ENCODE data around the gene SLC18A2. TPM values are rescaled to one million over a fixed set of nuclear protein-coding genes. Genes with fewer than 3 reads are reported as not detected.

The SLC18A2 gene
- total RNA-seq, result 1 to 10 TPM; 1.9 to 5.8 TPM
- 1 to 10 TPM in 1 of 2 donors, under 1 TPM in 1; 0.76 to 1.0 TPM for polyA plus RNA-seq (ENCODE audit: insufficient read length in 2 of 2)
- long read RNA-seq, donor 1, partial matches to known transcripts, result 14 of 19 reads
- long read RNA-seq, donor 1, other reads (novel, unspliced or antisense), result 5 of 19 reads
- long read RNA-seq, donor 2, partial matches to known transcripts, result 12 of 13 reads
- long read RNA-seq, donor 2, other reads (novel, unspliced or antisense), result 0 of 13 reads
- long read RNA-seq, donor 3, partial matches to known transcripts, result 0 of 2 reads
- long read RNA-seq, donor 3, other reads (novel, unspliced or antisense), result 0 of 2 reads
- long read RNA-seq, donor 4, result 0 reads

DNA sequence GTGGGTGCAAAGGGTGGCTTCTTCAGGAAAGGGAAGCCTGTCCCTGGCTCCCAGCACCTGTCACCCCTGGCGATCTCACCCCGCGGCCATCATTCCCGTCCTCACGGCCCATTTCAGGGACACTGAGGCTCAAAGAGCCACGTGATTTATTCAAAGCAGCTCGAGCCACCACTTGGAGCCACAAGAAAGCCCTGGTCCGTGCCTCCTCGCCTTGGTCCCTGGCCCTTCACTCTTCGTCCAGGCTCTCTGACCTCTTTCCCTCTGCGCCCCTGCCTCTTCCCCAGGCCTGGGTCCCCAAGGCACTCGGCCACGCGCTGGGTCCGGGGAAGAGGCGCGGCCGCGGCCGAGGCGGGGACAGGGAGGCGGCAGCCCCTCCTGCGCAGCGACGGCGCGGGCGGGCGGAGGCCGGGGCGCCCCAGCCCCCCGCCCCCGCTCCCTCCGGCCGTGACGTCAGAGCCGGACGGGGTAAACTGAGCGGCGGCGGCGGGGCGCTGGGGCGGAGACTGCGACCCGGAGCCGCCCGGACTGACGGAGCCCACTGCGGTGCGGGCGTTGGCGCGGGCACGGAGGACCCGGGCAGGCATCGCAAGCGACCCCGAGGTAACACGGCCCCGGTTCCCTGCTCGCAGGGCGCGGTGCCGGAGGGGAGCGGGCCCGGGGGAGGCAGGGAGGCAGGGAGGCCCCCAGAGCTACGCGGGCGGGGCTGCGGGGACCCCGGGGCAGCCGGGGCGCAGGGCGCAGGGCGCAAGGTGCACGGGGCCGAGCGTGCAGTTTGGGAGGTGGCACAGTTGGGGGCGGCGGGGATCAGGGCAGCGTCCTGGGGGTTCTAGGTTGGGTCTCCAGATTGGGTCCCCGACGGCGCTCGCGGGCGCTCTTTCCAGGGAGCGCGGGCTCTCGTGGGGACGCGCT is at the start of gene SLC18A2:
Gene SLC18A2 (plus strand): TSS at position 494 of the 909 bp plus-strand sequence. CDS start 580 bp downstream, outside the sequence.
- WGBS (ENCODE audit: insufficient coverage), result 2% methylated on average over 93 of the region's 93 CpGs
- H3K27me3 ChIP-seq (ENCODE audit: control insufficient read depth, insufficient read depth, low read length), result peaks cover 34% of the 10 kb centered on the region

DNA sequence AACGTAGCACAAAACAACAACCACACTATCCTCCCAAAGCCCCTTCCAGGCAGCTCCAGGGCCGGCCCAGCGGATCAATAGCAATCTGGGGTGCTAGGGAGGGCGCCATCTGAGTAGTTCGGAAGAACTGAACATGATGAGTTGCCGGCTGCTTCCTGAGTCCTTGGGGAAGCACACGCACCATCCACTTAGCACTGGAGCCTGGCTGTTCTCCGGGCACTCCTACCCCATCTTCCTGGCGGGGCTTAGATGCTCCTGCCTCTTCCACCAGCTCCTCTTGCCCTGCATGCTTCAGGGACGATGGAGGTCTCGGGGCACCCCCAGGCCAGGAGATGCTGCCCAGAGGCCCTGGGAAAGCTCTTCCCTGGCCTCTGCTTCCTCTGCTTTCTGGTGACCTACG is 43.7 kb upstream of the SLC18A2 start, which contains the start of gene KCNK18:
Gene KCNK18 (plus strand): TSS at position 301 of the 400 bp plus-strand sequence. CDS start 0 bp downstream, at position 301.
- no peaks in the 10 kb centered on the region for H3K4me1 ChIP-seq (ENCODE audit: control insufficient read depth, insufficient read depth, low read length)
- H3K4me3 ChIP-seq (ENCODE audit: low read depth, low read length), result no peak within 1 kb of the TSS
- H3K27ac ChIP-seq (ENCODE audit: low read depth, low read length), result no peak within 1 kb of the TSS
- H3K36me3 ChIP-seq (ENCODE audit: control insufficient read depth, insufficient read depth, low read length), result no peaks in the 10 kb centered on the region
- H3K9me3 ChIP-seq (ENCODE audit: control insufficient read depth, insufficient read depth, low read length), result no peaks in the 10 kb centered on the region
- no peak for DNase-seq (ENCODE audit: low read depth in 4 of 6, low spot score in 6 of 6)
- no peaks in the 10 kb centered on the region for H3K27me3 ChIP-seq (ENCODE audit: control insufficient read depth, insufficient read depth, low read length)
- 88% methylated on average over 11 of the region's 12 CpGs for WGBS (ENCODE audit: insufficient coverage)

More for the DNA sequence above, at the start of gene SLC18A2:
- H3K27ac ChIP-seq (ENCODE audit: low read depth, low read length), result no peak within 1 kb of the TSS
- H3K9me3 ChIP-seq (ENCODE audit: control insufficient read depth, insufficient read depth, low read length), result no peaks in the 10 kb centered on the region
- DNase-seq (ENCODE audit: low read depth in 4 of 6, low spot score in 6 of 6), result no peak
- H3K4me1 ChIP-seq (ENCODE audit: control insufficient read depth, insufficient read depth, low read length), result peaks cover 14% of the 10 kb centered on the region
- no peak within 1 kb of the TSS for H3K4me3 ChIP-seq (ENCODE audit: low read depth, low read length)
- no peaks in the 10 kb centered on the region for H3K36me3 ChIP-seq (ENCODE audit: control insufficient read depth, insufficient read depth, low read length)

DNA sequence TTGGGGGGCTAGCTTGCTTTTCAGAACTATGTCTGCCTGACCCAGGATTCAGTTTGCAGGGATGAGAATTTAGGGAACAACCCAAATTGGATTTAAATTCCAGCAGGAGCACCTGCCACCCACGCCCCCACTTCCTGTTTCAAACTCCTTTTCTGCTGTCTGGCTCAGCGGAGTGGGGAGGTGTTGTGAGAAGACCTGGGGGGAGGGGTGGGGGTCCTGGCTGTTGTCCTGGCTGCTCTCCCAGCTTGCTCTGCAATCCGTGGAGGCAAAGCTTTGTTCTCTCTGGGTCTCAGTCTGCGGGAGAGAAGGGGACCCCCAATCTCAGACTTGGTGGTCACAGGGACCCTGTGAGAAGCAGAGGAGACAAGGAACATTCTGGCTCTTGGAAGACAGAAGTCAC is 42.8 kb upstream of the SLC18A2 start:
- DNase-seq (ENCODE audit: low read depth in 4 of 6, low spot score in 6 of 6), result no peak
- H3K36me3 ChIP-seq (ENCODE audit: control insufficient read depth, insufficient read depth, low read length), result no peaks in the 10 kb centered on the region
- H3K9me3 ChIP-seq (ENCODE audit: control insufficient read depth, insufficient read depth, low read length), result no peaks in the 10 kb centered on the region
- WGBS (ENCODE audit: insufficient coverage), result 18% methylated on average over 3 of the region's 4 CpGs
- no peak overlapping the region for H3K4me3 ChIP-seq (ENCODE audit: low read depth, low read length)
- H3K4me1 ChIP-seq (ENCODE audit: control insufficient read depth, insufficient read depth, low read length), result no peaks in the 10 kb centered on the region
- H3K27me3 ChIP-seq (ENCODE audit: control insufficient read depth, insufficient read depth, low read length), result no peaks in the 10 kb centered on the region
- no peak overlapping the region for H3K27ac ChIP-seq (ENCODE audit: low read depth, low read length)

DNA sequence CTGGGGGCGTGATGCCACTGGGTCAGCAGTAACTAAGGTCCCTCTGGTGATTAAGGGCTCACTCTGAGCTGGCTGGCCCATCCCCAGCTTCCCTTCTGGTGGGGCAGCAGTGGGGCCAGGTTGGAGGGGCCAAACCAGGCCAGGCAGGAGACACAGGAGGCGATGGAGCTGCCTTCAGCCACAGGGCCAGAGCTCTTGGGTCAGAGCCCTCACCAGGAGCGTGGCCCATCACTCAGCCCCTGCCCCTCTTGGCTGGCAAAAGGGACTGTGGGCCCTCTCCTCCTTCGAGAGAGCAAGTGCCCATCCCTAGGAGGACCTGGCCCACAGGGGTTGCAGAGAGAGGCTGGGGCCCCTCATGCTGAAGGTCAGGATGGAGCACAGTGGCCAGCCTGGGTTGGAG is 39.1 kb upstream of the SLC18A2 start:
- H3K4me3 ChIP-seq (ENCODE audit: low read depth, low read length), result no peak overlapping the region
- no peak overlapping the region for H3K27ac ChIP-seq (ENCODE audit: low read depth, low read length)
- WGBS (ENCODE audit: insufficient coverage), result 92% methylated on average over 4 of the region's 4 CpGs
- DNase-seq (ENCODE audit: low read depth in 4 of 6, low spot score in 6 of 6), result no peak
- no peaks in the 10 kb centered on the region for H3K4me1 ChIP-seq (ENCODE audit: control insufficient read depth, insufficient read depth, low read length)
- no peaks in the 10 kb centered on the region for H3K27me3 ChIP-seq (ENCODE audit: control insufficient read depth, insufficient read depth, low read length)
- no peaks in the 10 kb centered on the region for H3K36me3 ChIP-seq (ENCODE audit: control insufficient read depth, insufficient read depth, low read length)
- H3K9me3 ChIP-seq (ENCODE audit: control insufficient read depth, insufficient read depth, low read length), result no peaks in the 10 kb centered on the region

DNA sequence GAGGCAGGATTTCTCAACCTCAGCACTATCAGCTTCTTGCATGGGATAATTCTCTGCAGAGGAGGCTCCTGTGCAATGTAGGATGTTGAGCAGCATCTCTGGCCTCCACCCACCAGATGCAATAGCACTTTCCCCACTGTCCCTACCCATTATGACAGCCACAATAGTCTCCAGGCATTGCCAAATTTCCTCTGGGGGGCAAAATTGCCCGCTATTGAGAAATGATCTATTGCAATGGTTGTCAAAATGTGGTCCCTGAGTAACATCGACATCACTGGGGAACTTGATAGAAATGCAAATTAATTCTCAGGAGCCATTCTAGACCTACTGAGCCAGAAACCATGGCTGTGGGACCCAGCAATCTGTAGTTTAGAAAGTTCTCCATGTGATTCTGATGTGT is 36.6 kb upstream of the SLC18A2 start:
- no peaks in the 10 kb centered on the region for H3K36me3 ChIP-seq (ENCODE audit: control insufficient read depth, insufficient read depth, low read length)
- 100% methylated on average over 1 of the region's 2 CpGs for WGBS (ENCODE audit: insufficient coverage)
- no peaks in the 10 kb centered on the region for H3K9me3 ChIP-seq (ENCODE audit: control insufficient read depth, insufficient read depth, low read length)
- no peak overlapping the region for H3K27ac ChIP-seq (ENCODE audit: low read depth, low read length)
- no peaks in the 10 kb centered on the region for H3K27me3 ChIP-seq (ENCODE audit: control insufficient read depth, insufficient read depth, low read length)
- no peak overlapping the region for H3K4me3 ChIP-seq (ENCODE audit: low read depth, low read length)
- H3K4me1 ChIP-seq (ENCODE audit: control insufficient read depth, insufficient read depth, low read length), result no peaks in the 10 kb centered on the region
- DNase-seq (ENCODE audit: low read depth in 4 of 6, low spot score in 6 of 6), result no peak

DNA sequence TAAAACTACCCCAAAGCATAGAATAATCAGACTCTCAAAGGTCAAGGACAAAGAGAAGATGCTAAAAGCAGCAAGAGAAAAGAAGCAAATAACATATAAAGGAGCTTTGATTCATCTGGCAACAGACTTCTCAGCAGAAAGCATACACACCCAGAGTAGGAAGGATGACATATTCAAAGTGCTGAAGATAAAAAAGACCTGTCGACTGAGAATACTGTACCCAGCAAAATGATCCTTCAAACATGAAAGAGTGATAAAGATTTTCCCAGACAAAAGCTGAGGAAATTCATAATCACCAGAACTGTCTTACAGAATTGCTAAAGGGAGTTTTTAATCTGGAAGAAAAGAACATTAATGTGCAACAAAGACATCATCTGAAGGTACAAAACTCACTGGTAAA is 28.7 kb upstream of the SLC18A2 start:
- H3K9me3 ChIP-seq (ENCODE audit: control insufficient read depth, insufficient read depth, low read length), result peaks cover 9% of the 10 kb centered on the region
- peaks cover 28% of the 10 kb centered on the region for H3K27me3 ChIP-seq (ENCODE audit: control insufficient read depth, insufficient read depth, low read length)
- DNase-seq (ENCODE audit: low read depth in 4 of 6, low spot score in 6 of 6), result no peak
- WGBS (ENCODE audit: insufficient coverage), result no CpG with 5 or more reads among the region's 1 CpG
- no peak overlapping the region for H3K4me3 ChIP-seq (ENCODE audit: low read depth, low read length)
- H3K27ac ChIP-seq (ENCODE audit: low read depth, low read length), result no peak overlapping the region
- H3K36me3 ChIP-seq (ENCODE audit: control insufficient read depth, insufficient read depth, low read length), result no peaks in the 10 kb centered on the region
- peaks cover 11% of the 10 kb centered on the region for H3K4me1 ChIP-seq (ENCODE audit: control insufficient read depth, insufficient read depth, low read length)

DNA sequence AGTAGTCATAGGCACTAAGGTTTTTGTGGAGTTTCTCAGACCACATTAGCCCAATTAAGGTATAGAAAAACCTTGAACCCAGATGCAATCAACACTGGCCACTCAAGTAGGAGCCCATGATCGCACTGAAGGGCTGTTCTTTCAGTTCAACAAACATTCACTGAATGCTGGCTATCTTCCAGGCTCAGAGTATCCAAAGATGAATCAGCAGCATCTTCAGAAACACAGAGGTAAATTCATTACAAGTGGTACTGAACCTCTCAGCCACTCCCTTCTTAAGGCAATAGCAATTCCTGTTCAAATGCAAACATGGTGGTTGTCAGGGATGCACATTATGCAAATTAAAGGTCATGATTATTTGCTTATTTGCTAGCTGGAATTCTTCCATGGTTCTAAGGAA is 26.5 kb upstream of the SLC18A2 start:
- no peak overlapping the region for H3K4me3 ChIP-seq (ENCODE audit: low read depth, low read length)
- 57% methylated on average over 1 of the region's 1 CpG for WGBS (ENCODE audit: insufficient coverage)
- H3K9me3 ChIP-seq (ENCODE audit: control insufficient read depth, insufficient read depth, low read length), result peaks cover 9% of the 10 kb centered on the region
- peaks cover 19% of the 10 kb centered on the region for H3K4me1 ChIP-seq (ENCODE audit: control insufficient read depth, insufficient read depth, low read length)
- no peaks in the 10 kb centered on the region for H3K36me3 ChIP-seq (ENCODE audit: control insufficient read depth, insufficient read depth, low read length)
- H3K27me3 ChIP-seq (ENCODE audit: control insufficient read depth, insufficient read depth, low read length), result peaks cover 37% of the 10 kb centered on the region
- H3K27ac ChIP-seq (ENCODE audit: low read depth, low read length), result no peak overlapping the region
- no peak for DNase-seq (ENCODE audit: low read depth in 4 of 6, low spot score in 6 of 6)

DNA sequence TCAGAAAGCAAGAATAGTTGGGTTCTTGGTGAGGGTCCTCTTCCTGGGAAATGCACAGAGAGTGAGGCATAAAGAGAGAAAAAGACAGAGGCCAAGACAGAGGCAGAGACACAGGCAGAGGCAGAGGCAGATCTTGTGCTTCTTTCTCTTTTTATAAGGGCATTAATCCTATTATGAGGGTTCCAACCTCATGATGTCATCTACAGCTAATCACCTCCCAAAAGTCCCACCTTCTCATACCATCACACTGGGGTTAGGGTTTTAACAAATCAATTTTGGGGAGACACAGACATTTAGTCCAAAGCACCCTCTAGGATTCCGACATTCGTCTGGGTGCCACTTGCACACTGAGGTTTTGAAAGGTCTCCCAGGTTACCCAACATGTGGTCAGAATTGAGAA is 25.8 kb upstream of the SLC18A2 start:
- H3K4me3 ChIP-seq (ENCODE audit: low read depth, low read length), result no peak overlapping the region
- no peak overlapping the region for H3K27ac ChIP-seq (ENCODE audit: low read depth, low read length)
- H3K36me3 ChIP-seq (ENCODE audit: control insufficient read depth, insufficient read depth, low read length), result no peaks in the 10 kb centered on the region
- 68% methylated on average over 2 of the region's 2 CpGs for WGBS (ENCODE audit: insufficient coverage)
- peaks cover 35% of the 10 kb centered on the region for H3K27me3 ChIP-seq (ENCODE audit: control insufficient read depth, insufficient read depth, low read length)
- DNase-seq (ENCODE audit: low read depth in 4 of 6, low spot score in 6 of 6), result no peak
- peaks cover 19% of the 10 kb centered on the region for H3K4me1 ChIP-seq (ENCODE audit: control insufficient read depth, insufficient read depth, low read length)
- H3K9me3 ChIP-seq (ENCODE audit: control insufficient read depth, insufficient read depth, low read length), result peaks cover 9% of the 10 kb centered on the region

DNA sequence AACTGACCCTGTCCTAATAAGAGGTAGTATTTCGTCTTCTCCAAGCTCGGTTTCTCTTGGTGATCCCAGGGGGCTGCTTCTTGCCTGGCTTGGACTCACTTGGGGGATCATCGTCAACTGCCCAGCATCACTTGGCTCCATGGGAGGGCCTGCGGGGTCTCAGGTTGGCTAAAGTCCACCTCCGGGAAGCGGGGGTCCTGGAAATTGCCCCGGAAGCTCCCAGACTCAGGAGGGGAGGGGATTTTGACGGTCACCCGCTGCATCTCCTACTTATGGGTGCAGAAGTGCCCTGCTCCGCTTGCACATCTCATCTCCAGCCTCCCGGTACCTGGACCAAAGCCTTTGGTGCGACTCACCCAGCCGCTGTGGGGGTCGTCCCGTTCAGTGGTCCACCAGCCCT is 24.9 kb upstream of the SLC18A2 start:
- Histone ChIP-seq H3K27ac (ENCODE audit: low read depth, low read length) (no peak overlapping the region), H3K9me3 (ENCODE audit: control insufficient read depth, insufficient read depth, low read length) (peaks cover 9% of the 10 kb centered on the region), H3K4me1 (ENCODE audit: control insufficient read depth, insufficient read depth, low read length) (peaks cover 19% of the 10 kb centered on the region), H3K36me3 (ENCODE audit: control insufficient read depth, insufficient read depth, low read length) (no peaks in the 10 kb centered on the region), H3K27me3 (ENCODE audit: control insufficient read depth, insufficient read depth, low read length) (peaks cover 36% of the 10 kb centered on the region), H3K4me3 (ENCODE audit: low read depth, low read length) (no peak overlapping the region)
- WGBS (ENCODE audit: insufficient coverage), result 57% methylated on average over 13 of the region's 15 CpGs
- no peak for DNase-seq (ENCODE audit: low read depth in 4 of 6, low spot score in 6 of 6)

Data from spinal cord (tissue), 10 donors.